GM23338 (cell line): ENCODE data around the gene IER3IP1.

Experiments
- CREB1 ChIP-seq: fragments of 250-450 bp; sonication (Bioruptor Pico); IDR thresholded peaks from 2 replicates; pipeline ENCODE4 v1.5.0; 2020; ENCODE audit warnings: low read depth, mild to moderate bottlenecking, moderate library complexity
- EZH2 ChIP-seq: fragments of 200-600 bp; sonication (generic); IDR thresholded peaks from one replicate; pipeline ENCODE4 v1.8.0; 2017; ENCODE audit warnings: antibody characterized with exemption, mild to moderate bottlenecking, low read depth; ENCODE audit not compliant: unreplicated experiment
- EZH2phosphoT487 ChIP-seq: fragments of 200-600 bp; sonication (generic); IDR thresholded peaks from one replicate; pipeline ENCODE4 v1.8.1; 2018; ENCODE audit warnings: antibody characterized with exemption; ENCODE audit not compliant: unreplicated experiment
- JUNB ChIP-seq: IDR thresholded peaks from one replicate; pipeline ENCODE4 v1.6.1; 2016; ENCODE audit warnings: antibody characterized with exemption; ENCODE audit not compliant: unreplicated experiment
- NANOG ChIP-seq: IDR thresholded peaks from 2 replicates; pipeline ENCODE4 v1.6.1; 2016; ENCODE audit warnings: antibody characterized with exemption, borderline replicate concordance
- POLR2AphosphoS5 ChIP-seq: IDR thresholded peaks from 2 replicates; pipeline ENCODE4 v1.6.1; 2016; ENCODE audit warnings: antibody characterized with exemption, low read depth
- STAT1 ChIP-seq: IDR thresholded peaks from one replicate; pipeline ENCODE4 v1.6.1; 2016; ENCODE audit warnings: antibody characterized with exemption; ENCODE audit not compliant: unreplicated experiment
- ZNF114 ChIP-seq: fragments of 250-450 bp; sonication (Bioruptor Pico); IDR thresholded peaks from 2 replicates; pipeline ENCODE4 v1.5.0; 2020; ENCODE audit warnings: mild to moderate bottlenecking, moderate library complexity
- TF ChIP-seq, protein P1 (sequence below), 2 experiments: fragments of 200-600 bp in 1 of 2; sonication (generic) in 1 of 2; conservative IDR thresholded peaks; 2 replicates each; pipeline versions ENCODE4 v1.5.1 to v1.6.1; 2016 to 2017; ENCODE audit warnings: antibody characterized with exemption in 2 of 2, low read depth in 2 of 2, mild to moderate bottlenecking in 2 of 2, moderate library complexity in 1 of 2
- TF ChIP-seq, protein P2 (sequence below): IDR thresholded peaks from one replicate; pipeline ENCODE4 v1.6.1; 2018; ENCODE audit warnings: antibody characterized with exemption; ENCODE audit not compliant: unreplicated experiment
- TF ChIP-seq, protein P3 (sequence below): fragments of 250-450 bp; sonication (Bioruptor Pico); IDR thresholded peaks from 2 replicates; pipeline ENCODE4 v1.5.0; 2020; ENCODE audit warnings: mild to moderate bottlenecking, moderate library complexity
- TF ChIP-seq, protein P4 (sequence below): IDR thresholded peaks from 2 replicates; pipeline ENCODE4 v1.6.1; 2016; ENCODE audit warnings: antibody characterized with exemption

DNA sequence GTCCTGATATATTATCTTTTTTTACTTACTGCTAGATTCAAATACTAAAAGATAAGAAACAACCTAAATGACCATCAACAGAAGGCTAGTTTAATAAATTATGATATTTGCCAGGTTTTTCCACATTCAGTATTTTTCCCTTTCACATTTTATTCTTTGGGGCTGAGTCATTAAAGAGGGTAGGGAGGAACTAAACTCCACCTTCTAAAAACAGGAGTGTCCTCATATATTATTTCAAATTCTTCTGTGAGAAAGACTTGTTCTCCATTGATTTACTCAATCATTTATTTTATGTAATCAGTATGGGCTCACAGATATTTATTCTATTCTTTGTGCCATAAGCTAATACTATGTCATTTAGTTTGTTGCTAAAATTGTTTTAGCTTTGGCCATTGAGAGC lies 34.9 kb downstream of the IER3IP1 start:
- TF ChIP-seq, protein P1, sequence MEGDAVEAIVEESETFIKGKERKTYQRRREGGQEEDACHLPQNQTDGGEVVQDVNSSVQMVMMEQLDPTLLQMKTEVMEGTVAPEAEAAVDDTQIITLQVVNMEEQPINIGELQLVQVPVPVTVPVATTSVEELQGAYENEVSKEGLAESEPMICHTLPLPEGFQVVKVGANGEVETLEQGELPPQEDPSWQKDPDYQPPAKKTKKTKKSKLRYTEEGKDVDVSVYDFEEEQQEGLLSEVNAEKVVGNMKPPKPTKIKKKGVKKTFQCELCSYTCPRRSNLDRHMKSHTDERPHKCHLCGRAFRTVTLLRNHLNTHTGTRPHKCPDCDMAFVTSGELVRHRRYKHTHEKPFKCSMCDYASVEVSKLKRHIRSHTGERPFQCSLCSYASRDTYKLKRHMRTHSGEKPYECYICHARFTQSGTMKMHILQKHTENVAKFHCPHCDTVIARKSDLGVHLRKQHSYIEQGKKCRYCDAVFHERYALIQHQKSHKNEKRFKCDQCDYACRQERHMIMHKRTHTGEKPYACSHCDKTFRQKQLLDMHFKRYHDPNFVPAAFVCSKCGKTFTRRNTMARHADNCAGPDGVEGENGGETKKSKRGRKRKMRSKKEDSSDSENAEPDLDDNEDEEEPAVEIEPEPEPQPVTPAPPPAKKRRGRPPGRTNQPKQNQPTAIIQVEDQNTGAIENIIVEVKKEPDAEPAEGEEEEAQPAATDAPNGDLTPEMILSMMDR (conservative IDR thresholded peaks at IDR 0.05; ENCODE audit: low read depth in 2 of 2), result no peak
- TF ChIP-seq, protein P2, sequence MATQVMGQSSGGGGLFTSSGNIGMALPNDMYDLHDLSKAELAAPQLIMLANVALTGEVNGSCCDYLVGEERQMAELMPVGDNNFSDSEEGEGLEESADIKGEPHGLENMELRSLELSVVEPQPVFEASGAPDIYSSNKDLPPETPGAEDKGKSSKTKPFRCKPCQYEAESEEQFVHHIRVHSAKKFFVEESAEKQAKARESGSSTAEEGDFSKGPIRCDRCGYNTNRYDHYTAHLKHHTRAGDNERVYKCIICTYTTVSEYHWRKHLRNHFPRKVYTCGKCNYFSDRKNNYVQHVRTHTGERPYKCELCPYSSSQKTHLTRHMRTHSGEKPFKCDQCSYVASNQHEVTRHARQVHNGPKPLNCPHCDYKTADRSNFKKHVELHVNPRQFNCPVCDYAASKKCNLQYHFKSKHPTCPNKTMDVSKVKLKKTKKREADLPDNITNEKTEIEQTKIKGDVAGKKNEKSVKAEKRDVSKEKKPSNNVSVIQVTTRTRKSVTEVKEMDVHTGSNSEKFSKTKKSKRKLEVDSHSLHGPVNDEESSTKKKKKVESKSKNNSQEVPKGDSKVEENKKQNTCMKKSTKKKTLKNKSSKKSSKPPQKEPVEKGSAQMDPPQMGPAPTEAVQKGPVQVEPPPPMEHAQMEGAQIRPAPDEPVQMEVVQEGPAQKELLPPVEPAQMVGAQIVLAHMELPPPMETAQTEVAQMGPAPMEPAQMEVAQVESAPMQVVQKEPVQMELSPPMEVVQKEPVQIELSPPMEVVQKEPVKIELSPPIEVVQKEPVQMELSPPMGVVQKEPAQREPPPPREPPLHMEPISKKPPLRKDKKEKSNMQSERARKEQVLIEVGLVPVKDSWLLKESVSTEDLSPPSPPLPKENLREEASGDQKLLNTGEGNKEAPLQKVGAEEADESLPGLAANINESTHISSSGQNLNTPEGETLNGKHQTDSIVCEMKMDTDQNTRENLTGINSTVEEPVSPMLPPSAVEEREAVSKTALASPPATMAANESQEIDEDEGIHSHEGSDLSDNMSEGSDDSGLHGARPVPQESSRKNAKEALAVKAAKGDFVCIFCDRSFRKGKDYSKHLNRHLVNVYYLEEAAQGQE, result no peak
- TF ChIP-seq NANOG, result no peak
- TF ChIP-seq, protein P3, sequence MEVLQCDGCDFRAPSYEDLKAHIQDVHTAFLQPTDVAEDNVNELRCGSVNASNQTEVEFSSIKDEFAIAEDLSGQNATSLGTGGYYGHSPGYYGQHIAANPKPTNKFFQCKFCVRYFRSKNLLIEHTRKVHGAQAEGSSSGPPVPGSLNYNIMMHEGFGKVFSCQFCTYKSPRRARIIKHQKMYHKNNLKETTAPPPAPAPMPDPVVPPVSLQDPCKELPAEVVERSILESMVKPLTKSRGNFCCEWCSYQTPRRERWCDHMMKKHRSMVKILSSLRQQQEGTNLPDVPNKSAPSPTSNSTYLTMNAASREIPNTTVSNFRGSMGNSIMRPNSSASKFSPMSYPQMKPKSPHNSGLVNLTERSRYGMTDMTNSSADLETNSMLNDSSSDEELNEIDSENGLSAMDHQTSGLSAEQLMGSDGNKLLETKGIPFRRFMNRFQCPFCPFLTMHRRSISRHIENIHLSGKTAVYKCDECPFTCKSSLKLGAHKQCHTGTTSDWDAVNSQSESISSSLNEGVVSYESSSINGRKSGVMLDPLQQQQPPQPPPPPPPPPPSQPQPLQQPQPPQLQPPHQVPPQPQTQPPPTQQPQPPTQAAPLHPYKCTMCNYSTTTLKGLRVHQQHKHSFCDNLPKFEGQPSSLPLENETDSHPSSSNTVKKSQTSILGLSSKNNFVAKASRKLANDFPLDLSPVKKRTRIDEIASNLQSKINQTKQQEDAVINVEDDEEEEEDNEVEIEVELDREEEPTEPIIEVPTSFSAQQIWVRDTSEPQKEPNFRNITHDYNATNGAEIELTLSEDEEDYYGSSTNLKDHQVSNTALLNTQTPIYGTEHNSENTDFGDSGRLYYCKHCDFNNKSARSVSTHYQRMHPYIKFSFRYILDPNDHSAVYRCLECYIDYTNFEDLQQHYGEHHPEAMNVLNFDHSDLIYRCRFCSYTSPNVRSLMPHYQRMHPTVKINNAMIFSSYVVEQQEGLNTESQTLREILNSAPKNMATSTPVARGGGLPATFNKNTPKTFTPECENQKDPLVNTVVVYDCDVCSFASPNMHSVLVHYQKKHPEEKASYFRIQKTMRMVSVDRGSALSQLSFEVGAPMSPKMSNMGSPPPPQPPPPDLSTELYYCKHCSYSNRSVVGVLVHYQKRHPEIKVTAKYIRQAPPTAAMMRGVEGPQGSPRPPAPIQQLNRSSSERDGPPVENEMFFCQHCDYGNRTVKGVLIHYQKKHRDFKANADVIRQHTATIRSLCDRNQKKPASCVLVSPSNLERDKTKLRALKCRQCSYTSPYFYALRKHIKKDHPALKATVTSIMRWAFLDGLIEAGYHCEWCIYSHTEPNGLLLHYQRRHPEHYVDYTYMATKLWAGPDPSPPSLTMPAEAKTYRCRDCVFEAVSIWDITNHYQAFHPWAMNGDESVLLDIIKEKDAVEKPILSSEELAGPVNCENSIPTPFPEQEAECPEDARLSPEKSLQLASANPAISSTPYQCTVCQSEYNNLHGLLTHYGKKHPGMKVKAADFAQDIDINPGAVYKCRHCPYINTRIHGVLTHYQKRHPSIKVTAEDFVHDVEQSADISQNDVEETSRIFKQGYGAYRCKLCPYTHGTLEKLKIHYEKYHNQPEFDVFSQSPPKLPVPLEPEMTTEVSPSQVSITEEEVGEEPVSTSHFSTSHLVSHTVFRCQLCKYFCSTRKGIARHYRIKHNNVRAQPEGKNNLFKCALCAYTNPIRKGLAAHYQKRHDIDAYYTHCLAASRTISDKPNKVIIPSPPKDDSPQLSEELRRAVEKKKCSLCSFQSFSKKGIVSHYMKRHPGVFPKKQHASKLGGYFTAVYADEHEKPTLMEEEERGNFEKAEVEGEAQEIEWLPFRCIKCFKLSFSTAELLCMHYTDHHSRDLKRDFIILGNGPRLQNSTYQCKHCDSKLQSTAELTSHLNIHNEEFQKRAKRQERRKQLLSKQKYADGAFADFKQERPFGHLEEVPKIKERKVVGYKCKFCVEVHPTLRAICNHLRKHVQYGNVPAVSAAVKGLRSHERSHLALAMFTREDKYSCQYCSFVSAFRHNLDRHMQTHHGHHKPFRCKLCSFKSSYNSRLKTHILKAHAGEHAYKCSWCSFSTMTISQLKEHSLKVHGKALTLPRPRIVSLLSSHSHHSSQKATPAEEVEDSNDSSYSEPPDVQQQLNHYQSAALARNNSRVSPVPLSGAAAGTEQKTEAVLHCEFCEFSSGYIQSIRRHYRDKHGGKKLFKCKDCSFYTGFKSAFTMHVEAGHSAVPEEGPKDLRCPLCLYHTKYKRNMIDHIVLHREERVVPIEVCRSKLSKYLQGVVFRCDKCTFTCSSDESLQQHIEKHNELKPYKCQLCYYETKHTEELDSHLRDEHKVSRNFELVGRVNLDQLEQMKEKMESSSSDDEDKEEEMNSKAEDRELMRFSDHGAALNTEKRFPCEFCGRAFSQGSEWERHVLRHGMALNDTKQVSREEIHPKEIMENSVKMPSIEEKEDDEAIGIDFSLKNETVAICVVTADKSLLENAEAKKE (CRISPR knock-in tag), result no peak
- TF ChIP-seq POLR2AphosphoS5, result no peak
- no peak for TF ChIP-seq CREB1 (CRISPR knock-in tag)
- no peak for TF ChIP-seq JUNB
- TF ChIP-seq EZH2phosphoT487, result no peak
- TF ChIP-seq STAT1, result no peak
- no peak for TF ChIP-seq EZH2
- TF ChIP-seq, protein P4, sequence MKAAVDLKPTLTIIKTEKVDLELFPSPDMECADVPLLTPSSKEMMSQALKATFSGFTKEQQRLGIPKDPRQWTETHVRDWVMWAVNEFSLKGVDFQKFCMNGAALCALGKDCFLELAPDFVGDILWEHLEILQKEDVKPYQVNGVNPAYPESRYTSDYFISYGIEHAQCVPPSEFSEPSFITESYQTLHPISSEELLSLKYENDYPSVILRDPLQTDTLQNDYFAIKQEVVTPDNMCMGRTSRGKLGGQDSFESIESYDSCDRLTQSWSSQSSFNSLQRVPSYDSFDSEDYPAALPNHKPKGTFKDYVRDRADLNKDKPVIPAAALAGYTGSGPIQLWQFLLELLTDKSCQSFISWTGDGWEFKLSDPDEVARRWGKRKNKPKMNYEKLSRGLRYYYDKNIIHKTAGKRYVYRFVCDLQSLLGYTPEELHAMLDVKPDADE, result no peak
- TF ChIP-seq ZNF114 (CRISPR knock-in tag), result no peak
